K562 (cell line): Measurements from ENCODE around the gene PEPD. TPM values are rescaled to one million over a fixed set of nuclear protein-coding genes. Genes with fewer than 3 reads are reported as not detected.
A peak's percentile ranks its signal among the peaks of the same experiment; 100 is the strongest.

Experiments
- ATF3 ChIP-seq, 2 experiments: fragments of 450-650 bp in 1 of 2; sonication (generic) in 1 of 2; formaldehyde crosslinking in 1 of 2; IDR thresholded peaks in 1 of 2; conservative IDR thresholded peaks in 1 of 2; 2 replicates each; pipeline versions ENCODE4 v1.6.1 to v1.8.1; 2016 to 2023; ENCODE audit warnings: mild to moderate bottlenecking in 2 of 2, moderate library complexity in 2 of 2, inconsistent platforms in 1 of 2, missing genetic modification reagents in 1 of 2
- E2F6 ChIP-seq, 2 experiments: IDR thresholded peaks; 2 replicates each; pipeline ENCODE4 v1.6.1; 2011; ENCODE audit warnings: borderline replicate concordance in 1 of 2, control low read depth in 1 of 2, low read depth in 1 of 2, low read length in 1 of 2, mild to moderate bottlenecking in 1 of 2, mixed read lengths in 1 of 2, moderate library complexity in 1 of 2; ENCODE audit not compliant: insufficient read depth in 1 of 2, insufficient read length in 1 of 2, poor library complexity in 1 of 2, severe bottlenecking in 1 of 2; ENCODE audit errors: extremely low read depth in 1 of 2
- MAX ChIP-seq: sonication (generic); formaldehyde crosslinking; IDR thresholded peaks from 2 replicates; pipeline ENCODE4 v1.9.0; 2022; ENCODE audit warnings: mild to moderate bottlenecking, missing genetic modification reagents
- MAZ ChIP-seq, 2 experiments: fragments of 450-650 bp in 1 of 2; sonication (generic) in 1 of 2; formaldehyde crosslinking; IDR thresholded peaks in 1 of 2; conservative IDR thresholded peaks in 1 of 2; 2 replicates each; pipeline versions ENCODE4 v1.4.0 to v1.5.0; 2020; ENCODE audit warnings: mild to moderate bottlenecking in 1 of 2, missing genetic modification reagents in 1 of 2
- NKRF ChIP-seq: fragments of 450-650 bp; IDR thresholded peaks from 2 replicates; pipeline ENCODE4 v1.6.1; 2016; ENCODE audit warnings: borderline replicate concordance
- POLR2A ChIP-seq: fragments of 450-650 bp; conservative IDR thresholded peaks from 2 replicates; pipeline ENCODE4 v1.6.1; 2016
- RAD51 ChIP-seq: fragments of 450-650 bp; IDR thresholded peaks from 2 replicates; pipeline ENCODE4 v1.7.1; 2016; ENCODE audit warnings: low read depth, mild to moderate bottlenecking, borderline replicate concordance
- TFAP4 ChIP-seq: sonication (generic); formaldehyde crosslinking; IDR thresholded peaks from 2 replicates; pipeline ENCODE4 v1.8.0; 2022; ENCODE audit warnings: missing genetic modification reagents, mild to moderate bottlenecking, moderate library complexity, borderline replicate concordance
- VEZF1 ChIP-seq: fragments of 200-800 bp; sonication (Bioruptor generic); IDR thresholded peaks from 2 replicates; pipeline ENCODE4 v1.6.1; 2017; ENCODE audit warnings: missing genetic modification characterization, missing compliant biosample characterization
- YY1 ChIP-seq, 3 experiments: IDR thresholded peaks; 2 replicates each; pipeline ENCODE4 v1.6.1; 2011; ENCODE audit warnings: low read length in 2 of 3, mild to moderate bottlenecking in 2 of 3, moderate library complexity in 2 of 3, borderline replicate concordance in 1 of 3, control low read depth in 1 of 3, low read depth in 1 of 3; ENCODE audit not compliant: insufficient read depth in 3 of 3, insufficient replicate concordance in 2 of 3, control insufficient read depth in 1 of 3, insufficient read length in 1 of 3; ENCODE audit errors: extremely low read depth in 1 of 3
- ZNF121 ChIP-seq: sonication (generic); formaldehyde crosslinking; conservative IDR thresholded peaks from 2 replicates; pipeline ENCODE4 v1.8.0; 2022; ENCODE audit warnings: missing genetic modification reagents
- ZNF395 ChIP-seq: fragments of 200-800 bp; sonication (Bioruptor generic); IDR thresholded peaks from 2 replicates; pipeline ENCODE4 v1.6.1; 2017; ENCODE audit warnings: missing genetic modification characterization, missing compliant biosample characterization
- polyA plus RNA-seq, 8 experiments: library from polyadenylated mRNA; depleted of rRNA in 4 of 8; stranded (reverse) in 5 of 8; unstranded in 3 of 8; fragments of >200 nt; fragmentation: Nextera tagmentation in 2 of 8; fragmentation: Illumina TruSeq in 1 of 8; extraction: Ambion mirVana in 2 of 8; extraction: Trizol in 1 of 8; gene quantifications; 2 replicates each; pipeline versions ENCODE4 v1.2.1 to v1.2.3, GENCODE V29; 2011 to 2014; ENCODE audit warnings: inconsistent platforms in 1 of 8, missing spikeins in 1 of 8
- total RNA-seq, 7 experiments: library from RNA; depleted of rRNA in 6 of 7; stranded (reverse); fragments of >200 nt in 6 of 7; fragmentation: Illumina TruSeq in 2 of 7; extraction: Trizol in 2 of 7; gene quantifications; 2 replicates each; pipeline versions ENCODE4 v1.2.1 to v1.2.3, GENCODE V29; 2011 to 2021; ENCODE audit warnings: low replicate concordance in 1 of 7

The PEPD gene
- total and polyA plus RNA-seq, 9 of the 15 experiments (the other 6 are each of a cell fraction or from before 2014, with no cell fraction given) = 1.3 to 19.2 (median 16.0) TPM

GRCh38 chr19:33521480-33522370, at the start of gene PEPD (continued):
- peak; percentile 97 for TF ChIP-seq NKRF
- peak; percentile 79 for TF ChIP-seq POLR2A
- peak; percentile 65 to 70; a peak in 2 of 4 replicates for TF ChIP-seq MAZ (CRISPR knock-in tag; conservative IDR thresholded peaks at IDR 0.05 in 1 of 2, IDR thresholded peaks at IDR 0.05 in 1 of 2)
- peak; percentile 97 for TF ChIP-seq RAD51
- TF ChIP-seq VEZF1 (CRISPR knock-in tag) = peak; percentile 78
- peak in 1 of 2 experiments; percentile 72 for TF ChIP-seq E2F6 (IDR thresholded peaks at IDR 0.05; ENCODE audit: borderline replicate concordance in 1 of 2, extremely low read depth in 1 of 2, insufficient read depth in 1 of 2, insufficient read length in 1 of 2, low read depth in 1 of 2, low read length in 1 of 2, poor library complexity in 1 of 2, severe bottlenecking in 1 of 2)
- peak; percentile 54; the same call in 1 of the 2 replicates for TF ChIP-seq MAX (CRISPR knock-in tag)
- TF ChIP-seq TFAP4 (CRISPR knock-in tag) = peak; percentile 96
- TF ChIP-seq ZNF121 (CRISPR knock-in tag) = no peak
- TF ChIP-seq ZNF395 (CRISPR knock-in tag) = peak; percentile 79
- TF ChIP-seq YY1 (IDR thresholded peaks at IDR 0.05; ENCODE audit: borderline replicate concordance in 1 of 3, control insufficient read depth in 1 of 3, extremely low read depth in 1 of 3, insufficient read depth in 3 of 3, insufficient read length in 1 of 3, insufficient replicate concordance in 2 of 3, low read depth in 1 of 3, low read length in 2 of 3) = peak; percentile 82 to 97 (median 96)
- 0 out of 2 replicates have a peak, but pooled peaks have one; percentile 9 for TF ChIP-seq ATF3 (IDR thresholded peaks at IDR 0.05)
- TF ChIP-seq ATF3 (CRISPR knock-in tag; conservative IDR thresholded peaks at IDR 0.05) = no peak
